ENCODE results near the gene SLIT1.

- TF ChIP-seq CTCF (IDR thresholded peaks at IDR 0.05) (no peak), POLR2A (IDR thresholded peaks at IDR 0.05) (no peak)
Measured at GRCh38 chr10:97034958-97035769, 150.6 kb downstream of the SLIT1 start.
